ENCODE results near the gene NASP.

GRCh38 chr1:45607404-45608074, 23.7 kb downstream of the NASP start:
- TF ChIP-seq, protein P1, sequence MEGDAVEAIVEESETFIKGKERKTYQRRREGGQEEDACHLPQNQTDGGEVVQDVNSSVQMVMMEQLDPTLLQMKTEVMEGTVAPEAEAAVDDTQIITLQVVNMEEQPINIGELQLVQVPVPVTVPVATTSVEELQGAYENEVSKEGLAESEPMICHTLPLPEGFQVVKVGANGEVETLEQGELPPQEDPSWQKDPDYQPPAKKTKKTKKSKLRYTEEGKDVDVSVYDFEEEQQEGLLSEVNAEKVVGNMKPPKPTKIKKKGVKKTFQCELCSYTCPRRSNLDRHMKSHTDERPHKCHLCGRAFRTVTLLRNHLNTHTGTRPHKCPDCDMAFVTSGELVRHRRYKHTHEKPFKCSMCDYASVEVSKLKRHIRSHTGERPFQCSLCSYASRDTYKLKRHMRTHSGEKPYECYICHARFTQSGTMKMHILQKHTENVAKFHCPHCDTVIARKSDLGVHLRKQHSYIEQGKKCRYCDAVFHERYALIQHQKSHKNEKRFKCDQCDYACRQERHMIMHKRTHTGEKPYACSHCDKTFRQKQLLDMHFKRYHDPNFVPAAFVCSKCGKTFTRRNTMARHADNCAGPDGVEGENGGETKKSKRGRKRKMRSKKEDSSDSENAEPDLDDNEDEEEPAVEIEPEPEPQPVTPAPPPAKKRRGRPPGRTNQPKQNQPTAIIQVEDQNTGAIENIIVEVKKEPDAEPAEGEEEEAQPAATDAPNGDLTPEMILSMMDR (IDR thresholded peaks at IDR 0.05): no peak
- TF ChIP-seq POLR2AphosphoS5 (IDR thresholded peaks at IDR 0.05) (no peak), EP300 (IDR thresholded peaks at IDR 0.05) (no peak), POLR2A (IDR thresholded peaks at IDR 0.05; ENCODE audit: low read depth) (no peak)

All from esophagus muscularis mucosa (tissue), 4 donors.